GM21381 (cell line): ENCODE measurements around the gene HMGCS2.
A peak's percentile ranks its signal among the peaks of the same experiment; 100 is the strongest.
"Not testable (repeated sequence)": the region's sequence is repeated elsewhere in the genome, so short reads cannot be mapped to it uniquely, and the experiment has no call there.

Experiments used
- ATAC-seq: cut with Tn5 transposase; IDR thresholded peaks from one replicate; pipeline ENCODE4 v1.9.1; 2021; ENCODE audit warnings: mild to moderate bottlenecking, moderate library complexity; ENCODE audit not compliant: unreplicated experiment

Gene HMGCS2

DNA sequence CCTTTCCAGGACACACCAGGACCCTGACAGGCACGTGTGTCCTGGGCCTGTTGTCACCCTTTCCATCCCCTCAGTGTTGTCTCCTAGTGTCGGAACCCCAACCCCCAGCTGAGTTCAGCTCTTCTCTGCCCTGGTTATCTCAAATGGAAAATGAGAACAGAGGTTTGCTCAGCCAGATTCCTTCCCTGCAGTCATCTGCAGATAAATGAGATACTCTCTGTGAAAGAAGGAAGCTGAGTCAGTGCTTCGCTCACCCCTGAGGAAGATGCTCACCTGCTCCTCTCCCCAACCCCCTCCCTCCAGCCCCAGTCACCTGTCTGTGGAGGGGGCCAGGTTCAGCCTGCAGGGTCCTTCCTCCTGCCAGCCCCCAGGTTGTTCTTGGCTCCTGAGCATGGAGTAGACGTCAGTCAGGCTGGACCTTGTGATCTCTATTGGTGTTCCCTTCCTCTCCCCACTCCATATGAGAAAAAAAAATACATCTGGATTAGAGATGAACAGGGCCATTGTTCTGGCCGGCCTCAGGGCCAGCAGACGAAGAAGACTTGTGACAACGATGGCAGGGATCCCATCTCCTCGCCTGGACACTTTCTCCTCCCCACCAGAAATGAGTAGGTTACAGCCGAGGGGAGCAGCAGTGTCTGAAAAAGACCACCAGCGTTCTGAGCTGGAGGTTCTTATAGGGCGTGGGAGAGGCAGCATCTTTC, 36.1 kb downstream of the HMGCS2 start:
- ATAC-seq = no peak

GRCh38 chr1:119731741-119732430, 36.8 kb downstream of the HMGCS2 start:
- ATAC-seq = no peak

DNA sequence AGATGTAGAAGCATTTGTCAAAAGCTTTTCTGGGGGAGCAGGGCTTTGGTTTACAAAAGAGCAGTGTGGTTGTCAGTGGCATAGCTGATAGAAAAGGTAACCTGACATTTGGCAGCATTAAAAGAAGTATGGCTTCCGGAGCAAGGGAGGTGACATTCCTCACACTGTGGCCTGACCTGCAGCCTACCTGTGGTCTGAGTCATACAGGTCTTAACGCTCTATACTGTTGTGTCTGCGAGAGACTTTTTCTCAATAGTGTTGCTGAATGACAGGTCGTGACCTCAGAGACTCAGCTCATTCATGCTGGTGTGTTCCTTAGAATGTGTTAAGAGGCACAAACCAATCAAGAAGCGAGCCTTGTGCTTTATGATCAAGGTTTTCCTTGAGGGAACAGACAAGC, 37.6 kb downstream of the HMGCS2 start:
- no peak for ATAC-seq

DNA sequence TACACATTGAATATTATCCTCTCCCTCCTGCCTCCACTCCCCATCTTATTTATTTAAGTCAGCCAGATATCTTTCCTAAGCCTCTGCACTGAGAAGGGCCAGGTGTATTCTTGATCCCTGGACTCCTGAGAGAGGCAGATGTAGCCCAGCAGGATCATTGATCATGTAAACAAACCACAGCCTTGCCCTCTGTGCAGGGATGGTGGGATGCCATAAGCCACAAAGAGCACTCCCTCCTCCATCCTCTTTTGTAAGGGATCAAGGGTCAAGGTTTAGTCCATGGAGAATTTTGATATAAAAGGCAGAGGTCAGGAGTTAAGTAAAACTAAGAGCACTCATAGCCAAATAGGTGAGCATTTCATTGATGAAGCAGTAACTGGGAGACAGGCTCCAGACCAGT, 39.7 kb downstream of the HMGCS2 start:
- no peak for ATAC-seq

- no peak for ATAC-seq
Observed at GRCh38 chr1:119727991-119728390, 40.7 kb downstream of the HMGCS2 start.

DNA sequence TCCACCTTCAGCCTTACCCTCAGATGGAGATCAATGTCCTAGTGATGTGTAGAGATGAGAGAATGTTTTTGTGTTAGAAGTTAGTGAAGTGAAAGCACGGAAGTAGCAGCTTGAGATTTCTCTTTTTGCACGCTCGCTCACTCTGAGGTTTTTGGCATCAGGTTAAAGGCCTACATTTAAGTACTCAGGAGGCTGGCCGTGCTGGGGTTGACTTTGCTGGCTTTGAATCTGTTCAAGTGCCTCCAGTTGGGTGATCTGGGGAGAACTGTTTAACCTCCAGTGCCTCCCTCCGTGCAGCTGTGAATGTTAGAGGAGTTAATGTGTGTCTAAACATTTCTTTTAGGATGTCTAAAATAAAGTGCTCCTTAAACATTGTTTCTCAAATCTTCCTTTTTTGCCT, 43.1 kb downstream of the HMGCS2 start:
- no peak for ATAC-seq

GRCh38 chr1:119724611-119725218, 44.0 kb downstream of the HMGCS2 start:
- no peak for ATAC-seq

GRCh38 chr1:119721896-119722295, 46.8 kb downstream of the HMGCS2 start:
- no peak for ATAC-seq

GRCh38 chr1:119720866-119721440, 47.8 kb downstream of the HMGCS2 start:
- no peak for ATAC-seq

GRCh38 chr1:119718972-119719371, 49.7 kb downstream of the HMGCS2 start:
- ATAC-seq = no peak

- ATAC-seq = no peak
Observed at GRCh38 chr1:119718409-119718808, 50.3 kb downstream of the HMGCS2 start.

GRCh38 chr1:119715542-119715941, 53.2 kb downstream of the HMGCS2 start:
- ATAC-seq = no peak

DNA sequence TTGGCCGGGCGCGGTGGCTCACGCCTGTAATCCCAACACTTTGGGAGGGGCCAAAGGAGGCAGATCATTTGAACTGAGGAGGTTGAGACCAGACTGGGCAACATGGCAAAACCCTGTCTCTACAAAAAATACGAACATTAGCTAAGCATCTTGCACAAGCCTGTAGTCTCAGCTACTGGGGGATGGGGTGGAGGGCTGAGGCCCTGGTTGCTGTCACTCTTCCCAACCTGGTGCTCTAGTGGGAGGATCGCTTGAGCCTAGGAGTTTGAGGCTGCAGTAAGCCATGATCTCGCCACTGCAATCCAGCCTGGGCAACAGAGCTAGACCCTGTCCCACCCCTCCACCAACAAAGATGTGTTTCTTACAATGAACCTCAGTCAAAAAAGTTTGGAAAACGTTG, 54.1 kb downstream of the HMGCS2 start:
- no peak for ATAC-seq

DNA sequence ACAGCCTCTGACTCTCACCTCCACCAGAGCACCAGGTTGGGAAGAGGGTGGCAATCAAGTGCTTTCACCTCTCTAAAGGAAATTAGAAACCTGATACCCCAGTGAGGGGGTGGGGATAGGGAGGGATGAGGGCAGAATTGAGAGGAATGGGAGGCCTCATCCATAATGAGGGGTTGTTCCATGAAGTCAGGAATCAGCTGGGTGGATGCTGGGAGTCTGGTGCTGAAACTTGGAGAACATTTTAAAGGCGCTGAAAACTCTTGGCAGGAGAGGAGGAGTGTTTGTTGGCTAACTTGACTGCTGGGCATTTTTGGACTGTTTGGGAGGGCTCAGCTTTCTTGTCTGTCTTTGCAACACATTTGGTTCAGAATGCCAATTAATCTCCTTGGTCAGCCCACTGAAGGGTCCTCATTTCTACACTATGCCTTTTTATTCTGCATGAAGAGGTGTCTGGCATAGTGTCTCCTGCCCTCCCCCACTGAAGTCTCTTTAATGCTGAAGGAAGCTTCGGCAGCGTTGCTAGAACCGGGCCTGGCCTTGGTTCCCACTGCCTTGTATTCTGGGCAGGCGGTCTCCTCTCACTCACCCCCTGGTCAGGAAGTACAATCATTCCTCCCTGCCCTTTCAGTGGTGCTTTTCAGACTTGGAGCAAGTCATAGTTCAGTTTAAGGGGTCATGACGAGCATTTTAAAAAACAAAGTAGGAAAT, 54.8 kb downstream of the HMGCS2 start:
- no peak for ATAC-seq

- no peak for ATAC-seq
Observed at GRCh38 chr1:119713039-119713748, 55.5 kb downstream of the HMGCS2 start.

- ATAC-seq = peak; percentile 30
Observed at GRCh38 chr1:119712342-119713038, 56.2 kb downstream of the HMGCS2 start.

DNA sequence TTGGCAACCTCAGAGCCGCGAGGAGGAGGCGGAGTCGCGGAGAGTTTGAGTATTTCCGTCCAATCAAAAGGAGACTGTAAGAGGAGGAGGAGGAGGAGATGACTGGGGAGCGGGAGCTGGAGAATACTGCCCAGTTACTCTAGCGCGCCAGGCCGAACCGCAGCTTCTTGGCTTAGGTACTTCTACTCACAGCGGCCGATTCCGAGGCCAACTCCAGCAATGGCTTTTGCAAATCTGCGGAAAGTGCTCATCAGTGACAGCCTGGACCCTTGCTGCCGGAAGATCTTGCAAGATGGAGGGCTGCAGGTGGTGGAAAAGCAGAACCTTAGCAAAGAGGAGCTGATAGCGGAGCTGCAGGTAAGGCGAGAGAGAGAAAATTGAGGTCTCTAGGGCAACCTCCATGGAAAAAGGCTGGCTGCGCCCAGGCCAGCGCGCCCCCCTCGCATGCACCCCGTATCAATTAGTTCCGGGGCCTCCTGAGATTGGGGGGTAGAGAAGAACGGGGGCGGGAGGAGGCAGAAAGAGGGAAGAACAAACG, 56.8 kb downstream of the HMGCS2 start, which contains the start of gene PHGDH:
Gene PHGDH, plus strand, starts transcription at position 131 of the 538 bp plus-strand sequence. Its CDS starts 89 bp downstream, at position 220.
- ATAC-seq = peak; percentile 61

GRCh38 chr1:119711356-119711803, 57.3 kb downstream of the HMGCS2 start:
- not testable (repeated sequence) for ATAC-seq

- not testable (repeated sequence) for ATAC-seq
Observed at GRCh38 chr1:119706599-119706998, 62.1 kb downstream of the HMGCS2 start.
